GM18868 (cell line): ENCODE results near the gene TRIM45.
A peak's percentile ranks its signal among the peaks of the same experiment; 100 is the strongest.
"Not testable (repeated sequence)": the region's sequence is repeated elsewhere in the genome, so short reads cannot be mapped to it uniquely, and the experiment has no call there.

Experiments
- ATAC-seq: cut with Tn5 transposase; IDR thresholded peaks from one replicate; pipeline ENCODE4 v1.9.1; 2021; ENCODE audit warnings: mild to moderate bottlenecking, moderate library complexity; ENCODE audit not compliant: unreplicated experiment

Gene TRIM45

DNA sequence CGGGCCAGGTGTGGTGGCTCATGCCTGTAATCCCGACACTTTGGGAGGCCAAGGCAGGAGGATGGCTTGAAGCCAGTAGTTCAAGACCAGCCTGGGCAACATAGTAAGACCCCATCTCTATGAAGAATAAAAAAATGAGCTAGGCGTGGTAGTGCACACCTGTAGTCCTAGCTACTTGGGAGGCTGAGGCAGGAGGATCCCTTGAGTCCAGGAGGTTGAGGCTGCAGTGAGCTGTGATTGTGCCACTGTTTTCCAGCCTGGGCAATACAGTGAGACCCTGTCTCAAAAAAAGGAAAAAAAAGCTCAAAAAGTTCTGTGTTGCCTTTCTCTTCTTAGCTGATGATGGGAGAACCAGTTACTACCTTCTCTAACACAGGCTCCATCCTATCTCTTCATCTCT lies 19.7 kb downstream of the TRIM45 start:
- not testable (repeated sequence) for ATAC-seq

DNA sequence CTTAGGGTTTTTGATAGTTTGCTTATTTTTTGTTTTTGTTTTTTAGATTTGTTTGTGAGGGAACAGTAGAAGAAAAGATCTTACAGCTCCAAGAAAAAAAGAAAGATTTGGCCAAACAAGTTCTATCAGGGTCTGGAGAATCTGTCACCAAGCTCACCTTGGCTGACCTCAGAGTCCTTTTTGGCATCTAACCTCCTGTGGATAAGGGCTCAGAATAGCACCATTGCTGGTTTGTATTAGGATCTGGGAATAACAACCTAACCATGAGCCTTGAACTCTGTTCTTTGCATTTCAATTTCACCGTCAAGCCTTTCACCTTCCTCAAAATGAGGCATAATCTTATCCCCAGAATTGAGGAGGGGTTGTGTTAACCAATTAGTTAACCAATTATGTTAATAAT lies 20.2 kb downstream of the TRIM45 start:
- ATAC-seq: no peak

DNA sequence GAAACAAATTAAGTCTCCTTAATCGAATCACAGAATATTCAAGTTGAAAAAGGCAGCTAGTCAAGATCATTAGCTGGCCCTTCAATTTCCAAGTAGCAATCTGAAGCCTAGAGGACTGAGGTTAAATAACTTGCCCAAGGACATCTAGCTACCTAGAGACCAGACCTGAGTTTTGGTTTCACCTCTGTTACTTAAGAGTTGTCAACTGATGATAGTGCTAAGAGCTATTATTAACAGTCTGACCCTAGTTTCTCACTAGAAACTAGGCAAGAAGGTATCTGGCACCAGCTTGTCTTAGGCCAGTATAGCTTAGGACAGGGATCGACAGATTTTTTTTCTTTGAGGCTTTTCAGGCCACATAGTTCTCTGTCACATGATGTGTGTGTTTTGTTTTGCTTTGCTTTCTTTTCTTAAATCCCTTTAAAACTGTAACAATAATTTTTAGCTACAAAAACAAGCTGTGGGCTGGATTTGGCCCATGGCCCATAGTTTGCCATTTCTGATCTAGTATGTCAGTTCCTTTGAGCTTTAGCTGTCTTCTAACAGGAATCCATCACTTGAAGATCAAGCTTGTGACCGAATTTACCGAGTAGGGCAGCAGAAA lies 23.2 kb downstream of the TRIM45 start:
- ATAC-seq: no peak

DNA sequence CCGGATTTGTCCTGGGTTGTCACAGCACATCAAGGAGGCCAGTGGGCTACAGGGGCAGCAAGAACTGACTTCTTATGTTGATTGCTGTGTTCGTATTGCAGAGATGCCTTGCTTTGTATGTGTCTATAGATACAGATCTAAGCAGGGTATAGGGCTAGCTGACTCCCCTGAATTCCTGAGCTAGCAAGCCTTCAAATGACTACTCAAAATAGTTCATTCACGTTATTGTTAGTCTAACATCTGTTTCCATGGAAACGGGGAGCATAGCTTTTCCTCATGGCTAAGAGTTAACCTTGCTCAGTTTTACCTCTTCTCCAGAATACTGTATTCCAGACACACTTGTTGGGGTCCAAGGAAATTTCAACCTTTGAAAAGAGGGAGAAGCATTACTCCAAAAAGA lies 24.1 kb downstream of the TRIM45 start:
- ATAC-seq: no peak

DNA sequence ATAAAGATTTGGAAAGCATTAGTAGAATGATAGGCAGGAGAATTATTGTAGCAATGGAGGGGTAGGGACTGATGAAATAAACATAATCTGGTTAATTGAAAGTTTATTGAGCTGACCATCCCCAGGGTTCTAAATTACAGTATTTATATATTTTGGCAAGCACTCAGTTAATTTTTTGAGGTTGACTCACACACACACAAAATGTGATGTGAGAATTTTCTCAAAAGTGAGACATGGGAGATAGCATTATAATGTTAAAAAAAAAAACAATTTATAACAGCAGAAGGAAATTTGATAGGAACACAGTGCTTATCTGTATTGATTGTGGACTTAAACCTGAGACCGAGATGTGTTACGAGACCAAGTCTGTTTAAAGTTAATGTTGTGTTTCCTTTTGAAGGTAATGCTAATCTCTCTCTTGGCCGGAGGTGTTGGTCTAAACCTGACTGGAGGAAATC lies 24.6 kb downstream of the TRIM45 start:
- ATAC-seq: no peak

DNA sequence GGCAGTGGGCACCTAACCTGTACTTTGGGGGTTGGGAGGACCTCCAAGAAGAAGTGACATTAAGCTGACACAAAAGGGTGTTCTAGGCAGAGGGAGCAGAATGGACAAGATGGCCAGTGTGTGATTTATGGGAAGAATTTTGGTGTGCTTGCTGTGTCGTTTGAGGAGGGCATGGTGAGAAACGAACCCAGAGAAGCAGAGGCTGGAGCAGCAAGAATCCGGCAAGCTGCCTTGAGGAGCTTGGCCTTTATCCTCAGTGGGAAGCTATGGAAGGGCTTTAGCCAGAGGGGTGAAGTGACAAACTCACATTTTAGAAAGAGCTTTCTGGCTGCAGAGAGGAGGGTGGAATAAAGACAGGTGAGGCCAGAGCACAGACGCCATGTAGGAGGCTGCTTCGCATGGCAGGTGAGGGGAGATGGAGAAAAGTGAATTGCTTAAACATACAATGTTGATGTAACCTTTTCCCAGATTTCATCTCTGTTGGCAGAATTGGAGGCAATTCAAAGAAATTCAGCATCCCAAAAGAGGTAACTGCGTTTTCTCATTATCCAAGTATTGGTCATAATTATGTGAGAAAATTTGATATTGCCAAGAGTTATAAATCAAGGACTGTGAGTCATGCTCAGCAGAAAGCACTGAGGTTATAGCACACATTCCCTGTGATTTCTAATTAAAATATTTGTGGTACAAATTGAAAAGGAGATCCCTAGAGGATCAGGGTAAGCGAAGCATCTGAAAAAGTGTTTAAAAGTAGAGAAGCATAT lies 26.5 kb downstream of the TRIM45 start:
- ATAC-seq: no peak

DNA sequence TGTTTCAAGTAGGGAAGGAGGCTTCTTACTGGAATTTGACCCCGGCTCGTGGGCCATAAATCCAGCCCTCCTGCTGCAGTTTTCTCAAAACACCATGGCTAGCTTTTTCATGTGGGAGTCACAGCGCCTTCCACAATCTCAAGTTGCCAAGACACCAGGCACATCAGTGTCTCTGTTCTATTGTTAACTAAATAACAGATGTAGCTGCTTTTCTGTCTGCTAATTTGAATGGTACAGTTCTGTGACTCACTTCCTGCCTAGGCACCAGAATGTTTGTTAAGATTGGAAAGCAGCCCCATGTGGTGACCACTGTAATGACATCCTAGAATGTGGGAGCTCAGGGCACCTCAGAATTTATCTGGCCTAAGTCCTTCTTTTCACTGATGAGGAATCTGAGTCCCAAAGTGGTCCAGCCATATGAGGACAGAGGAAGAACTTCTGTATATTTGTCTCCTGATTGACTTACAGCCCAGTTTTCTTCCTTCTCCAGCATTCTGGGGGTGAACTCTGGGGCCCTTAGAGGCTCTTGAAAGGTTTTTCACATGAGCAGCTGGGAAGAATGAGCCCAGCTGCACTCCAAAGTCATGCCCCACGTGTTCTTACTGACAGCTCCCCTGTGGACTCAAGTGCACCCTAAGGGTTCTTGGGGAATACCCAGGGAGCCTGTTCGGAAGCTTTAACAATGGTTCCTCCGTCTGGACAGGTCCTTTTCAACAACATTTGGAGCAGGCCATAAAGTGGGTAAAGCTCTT lies 27.5 kb downstream of the TRIM45 start:
- peak; percentile 89 for ATAC-seq

DNA sequence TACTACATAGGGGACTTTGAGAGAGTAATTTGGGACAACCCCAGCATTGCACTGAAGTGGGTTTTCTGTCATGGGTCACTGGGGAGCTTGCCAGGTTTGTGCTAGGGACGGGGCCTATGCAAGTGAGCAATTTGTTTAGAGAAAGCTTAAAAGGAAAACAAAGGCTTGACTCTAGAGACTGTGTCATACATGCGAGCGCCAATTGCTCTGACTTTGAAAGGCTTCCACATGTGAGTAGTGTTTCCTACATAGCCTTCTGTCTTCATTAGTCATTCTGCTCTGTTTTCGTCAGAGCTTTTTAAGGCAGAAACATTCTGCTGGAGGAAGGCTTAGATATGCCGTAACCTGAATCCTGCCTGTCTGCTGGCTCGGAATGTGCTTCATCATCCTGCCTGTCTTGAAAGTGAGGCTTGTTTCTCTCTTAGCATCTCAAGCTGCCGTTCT lies 28.4 kb downstream of the TRIM45 start:
- no peak for ATAC-seq

DNA sequence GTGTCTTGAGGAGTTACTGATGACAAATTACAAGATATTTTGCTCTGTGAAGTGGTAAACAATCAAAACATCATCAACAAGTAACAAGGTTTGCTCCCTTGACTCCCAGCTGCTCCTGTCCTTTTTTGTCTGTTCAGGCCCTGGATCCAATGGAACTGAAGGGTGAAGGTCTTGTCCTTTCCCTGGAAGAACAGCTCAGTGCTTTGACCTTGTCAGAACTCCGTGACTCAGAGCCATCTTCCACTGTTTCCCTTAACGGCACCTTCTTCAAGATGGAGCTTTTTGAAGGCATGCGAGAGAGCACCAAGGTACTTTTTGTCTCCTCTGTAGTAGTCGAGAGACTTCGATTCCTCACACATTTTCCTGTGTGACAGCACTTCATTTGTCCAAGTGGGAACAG lies 29.0 kb downstream of the TRIM45 start:
- ATAC-seq: no peak

DNA sequence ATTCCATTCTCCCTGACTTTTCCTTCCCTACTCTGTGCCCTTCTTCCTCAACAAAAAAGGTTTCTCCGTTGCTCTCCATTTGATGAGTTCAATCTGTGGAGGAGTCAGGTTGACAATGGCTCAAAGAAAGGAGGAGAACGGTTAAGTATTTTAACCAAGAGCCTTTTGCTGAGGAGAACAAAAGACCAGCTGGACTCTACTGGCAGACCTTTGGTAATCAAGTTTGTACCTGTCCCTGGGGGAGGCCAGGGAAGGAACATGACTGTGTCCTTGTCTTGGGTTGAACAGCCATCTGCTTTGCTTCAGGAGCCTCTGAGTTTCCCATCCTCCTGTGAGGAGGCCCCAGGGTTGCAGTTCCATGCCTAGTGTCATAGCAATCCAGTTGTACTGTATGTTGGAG lies 31.6 kb downstream of the TRIM45 start:
- no peak for ATAC-seq

DNA sequence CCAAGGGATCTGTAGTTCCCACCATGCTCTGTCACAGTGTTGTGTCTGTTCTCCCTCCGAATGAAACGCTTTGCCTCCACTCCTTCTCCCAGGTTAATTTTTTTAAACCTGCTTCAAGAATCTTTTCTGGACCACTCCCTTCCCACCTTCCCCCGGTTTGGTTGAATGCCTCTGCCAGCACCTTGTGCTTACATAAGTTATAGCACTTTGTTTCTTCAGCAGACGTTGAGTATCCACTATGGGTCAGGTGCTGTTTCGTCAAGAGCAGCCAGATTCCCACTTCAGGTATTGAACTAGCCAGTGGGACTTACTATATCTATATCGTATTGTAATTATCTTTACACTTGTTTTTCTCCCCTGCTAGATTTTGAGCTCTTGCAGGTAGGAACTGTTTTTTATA lies 33.9 kb downstream of the TRIM45 start:
- ATAC-seq: no peak

DNA sequence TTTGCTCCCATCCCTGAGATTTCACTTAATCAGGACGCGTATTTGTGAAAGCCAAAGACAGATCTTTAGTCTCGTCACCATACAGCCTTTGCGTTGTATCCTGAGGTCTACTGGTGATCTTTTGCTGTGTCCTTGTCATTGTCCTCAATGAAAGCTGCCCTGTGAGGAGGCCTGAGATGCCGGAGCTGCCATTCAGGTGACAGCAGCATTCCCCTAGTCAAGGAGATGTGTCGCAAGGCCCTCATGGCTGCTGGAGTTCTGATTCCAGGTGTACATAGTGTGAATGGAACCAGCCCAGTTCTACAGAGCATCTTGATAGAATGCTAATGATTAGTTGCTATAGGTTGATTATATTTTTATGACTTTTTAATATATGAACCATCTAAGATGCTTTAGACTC lies 37.3 kb downstream of the TRIM45 start:
- ATAC-seq: no peak

DNA sequence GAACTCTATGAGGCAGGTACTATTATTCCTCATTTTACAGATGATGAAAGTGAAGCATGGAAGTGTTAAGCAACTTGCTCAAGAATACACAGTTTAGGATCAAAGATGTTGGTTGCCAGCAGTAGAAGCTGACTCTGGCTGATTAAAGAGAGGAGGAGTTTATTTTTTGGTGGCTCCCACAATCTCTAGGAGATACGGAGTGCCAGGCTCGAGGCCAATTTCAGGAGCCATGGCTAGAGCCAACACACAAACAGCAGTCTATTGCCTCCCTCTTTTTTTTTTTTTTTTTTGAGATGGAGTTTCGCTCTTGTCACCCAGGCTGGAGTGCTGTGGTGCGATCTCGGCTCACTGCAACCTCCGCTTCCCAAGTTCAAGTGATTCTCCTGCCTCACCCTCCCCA lies 41.8 kb downstream of the TRIM45 start:
- no peak for ATAC-seq

DNA sequence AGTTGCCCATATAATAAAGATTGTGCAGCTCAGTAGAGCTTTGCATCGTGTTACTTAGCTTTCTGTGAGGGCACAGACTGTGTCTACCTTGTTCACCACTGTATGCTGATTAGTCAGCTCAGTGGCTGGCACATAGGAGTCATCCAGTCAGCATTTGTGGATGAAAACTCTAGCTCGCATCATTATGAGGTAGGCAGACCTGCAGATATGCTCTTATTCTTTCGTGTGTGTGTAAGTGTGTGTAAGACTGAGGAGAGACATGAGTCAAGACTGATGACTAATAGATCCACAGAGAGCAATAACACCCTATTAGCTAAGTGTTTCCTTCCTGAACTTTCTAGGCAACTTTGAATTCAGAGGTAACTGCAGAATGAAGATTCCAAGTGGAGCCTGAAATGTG lies 44.3 kb downstream of the TRIM45 start:
- ATAC-seq: no peak

DNA sequence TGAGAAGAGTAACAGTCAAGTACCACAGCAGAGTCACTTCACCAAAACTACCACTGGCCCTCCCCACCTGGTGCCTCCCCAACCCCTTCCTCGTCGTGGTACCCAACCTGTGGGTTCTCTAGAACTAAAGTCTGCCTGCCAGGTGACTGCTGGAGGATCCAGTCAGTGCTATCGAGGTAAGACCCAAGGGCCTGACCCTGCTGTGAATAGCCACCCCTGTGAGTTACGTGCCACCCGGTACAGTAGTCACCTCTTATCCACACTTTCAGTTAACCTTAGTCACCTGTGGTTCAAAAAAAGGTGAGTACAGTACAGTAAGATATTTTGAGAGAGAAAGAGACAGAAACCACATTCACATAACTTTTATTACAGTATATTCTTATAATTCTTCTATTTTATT lies 44.9 kb downstream of the TRIM45 start:
- ATAC-seq: no peak

DNA sequence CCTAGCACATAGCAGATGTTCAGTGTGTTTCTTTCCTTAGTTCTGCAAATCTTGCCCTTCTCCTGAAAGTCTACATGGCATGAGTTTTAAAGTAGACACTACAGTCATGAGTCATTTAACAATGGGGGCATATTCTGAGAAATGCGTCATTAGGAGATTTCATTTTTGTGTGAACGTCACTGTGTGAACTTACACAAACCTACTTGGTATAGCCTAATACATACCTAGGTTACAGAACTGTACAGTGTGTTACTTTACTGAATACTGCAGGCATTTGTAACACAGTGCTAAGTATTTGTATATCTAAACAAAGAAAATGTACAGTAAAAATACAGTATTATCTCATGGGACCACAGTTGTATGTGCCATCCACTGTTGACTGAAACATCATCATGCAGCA lies 51.4 kb downstream of the TRIM45 start:
- ATAC-seq: peak; percentile 72

DNA sequence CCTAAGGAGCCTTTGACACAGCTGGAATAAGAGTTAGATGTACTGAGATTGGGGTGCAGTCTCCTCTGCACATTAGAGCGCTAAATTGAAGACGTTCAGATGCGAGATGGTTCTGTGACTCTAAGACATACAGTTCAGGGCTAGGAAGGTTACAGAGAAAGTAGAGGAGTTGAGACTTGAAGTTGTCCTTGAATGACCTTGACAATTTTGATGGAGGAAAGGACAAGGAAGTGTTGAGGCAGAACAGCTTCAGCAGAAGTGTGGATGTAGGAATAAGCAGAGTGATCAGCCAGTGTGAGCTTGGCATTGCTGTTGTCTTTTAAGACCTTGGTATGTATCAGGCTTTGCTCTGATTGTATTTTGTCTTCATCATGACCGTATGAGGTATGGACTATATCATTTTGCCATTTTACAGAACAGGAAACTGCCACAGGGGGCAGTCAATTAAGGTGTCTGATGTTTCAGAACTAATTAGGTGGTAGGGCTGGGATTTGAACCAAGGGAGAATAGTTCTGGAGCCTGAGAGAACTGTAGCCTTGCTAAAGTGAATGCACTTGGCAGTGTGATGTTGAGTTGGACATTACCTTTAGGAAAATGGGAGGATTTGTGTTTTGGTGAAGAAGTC lies 52.2 kb downstream of the TRIM45 start:
- ATAC-seq: no peak

DNA sequence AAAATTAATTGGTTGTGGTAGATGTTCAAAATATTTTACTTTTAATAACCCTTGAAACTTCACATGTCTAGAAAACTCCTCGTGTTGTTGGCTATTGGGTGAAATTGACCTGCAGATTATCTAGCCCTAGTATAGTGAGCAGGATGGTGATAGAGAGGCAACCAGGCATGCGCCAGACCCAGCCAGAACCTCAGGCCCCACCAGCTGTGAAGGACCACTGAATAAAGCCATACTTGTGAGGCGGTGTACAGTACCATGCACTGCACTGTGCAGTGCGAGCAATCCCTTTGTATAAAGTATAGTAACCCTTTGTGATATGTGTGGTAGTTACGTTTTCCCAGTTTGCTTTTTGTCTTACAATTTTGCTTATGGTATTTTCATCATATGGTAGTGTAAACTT lies 53.0 kb downstream of the TRIM45 start:
- no peak for ATAC-seq

DNA sequence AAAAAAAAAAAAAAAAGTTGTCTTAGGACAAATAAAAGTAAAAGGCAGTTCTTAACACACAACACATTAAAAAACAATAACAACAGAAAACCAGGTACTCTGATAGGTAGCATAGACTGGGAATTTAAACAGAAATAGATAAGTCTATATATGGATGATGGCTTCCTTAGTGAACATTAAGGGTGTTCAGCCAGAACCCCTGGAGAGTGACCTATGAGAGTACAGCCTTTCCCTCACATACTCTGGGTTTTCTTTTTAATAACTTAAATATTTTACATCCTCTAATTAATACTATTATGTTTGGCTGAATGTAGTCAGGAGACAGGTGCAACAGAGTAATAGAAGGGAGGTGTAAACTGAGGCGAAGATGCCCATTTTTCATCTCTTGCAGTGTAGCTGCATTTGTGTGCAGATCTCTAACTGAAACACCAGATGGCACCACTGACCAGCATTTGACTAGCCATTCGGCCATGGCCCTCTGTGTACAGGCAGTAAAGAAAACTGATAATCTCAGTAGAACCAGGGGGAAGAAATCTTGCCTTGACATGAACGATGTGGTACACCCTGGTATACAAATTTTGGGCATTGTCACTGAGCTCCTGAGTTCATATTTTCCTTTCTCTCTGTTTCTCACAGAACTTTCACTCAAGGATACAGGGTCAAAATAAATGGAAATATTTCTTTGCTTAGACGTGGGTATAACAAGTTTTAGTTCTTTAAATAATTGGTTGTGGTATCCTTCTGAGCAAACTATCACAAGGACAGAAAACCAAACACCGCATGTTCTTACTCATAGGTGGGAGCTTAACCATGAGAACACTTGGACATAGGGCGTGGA lies 53.8 kb downstream of the TRIM45 start:
- ATAC-seq: peak; percentile 67

DNA sequence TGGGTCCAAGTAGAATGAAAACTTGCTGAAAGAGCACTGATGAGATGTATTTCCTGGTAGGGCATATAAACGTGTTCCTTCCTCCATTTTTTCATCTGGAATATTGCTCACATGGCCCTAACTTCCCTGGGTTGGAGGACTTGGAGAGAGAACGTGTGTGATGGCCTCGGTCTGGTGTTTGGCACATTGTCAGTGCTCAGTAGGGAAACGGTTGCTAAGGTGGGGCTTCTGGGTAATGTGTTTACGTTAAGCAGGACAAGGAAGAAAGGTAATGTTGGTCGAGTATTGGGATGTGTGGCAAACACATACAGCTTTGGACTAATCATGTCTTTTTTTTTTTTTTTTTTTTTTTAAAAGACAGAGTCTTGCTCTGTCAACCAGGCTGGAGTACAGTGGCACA lies 55.2 kb downstream of the TRIM45 start:
- no peak for ATAC-seq

DNA sequence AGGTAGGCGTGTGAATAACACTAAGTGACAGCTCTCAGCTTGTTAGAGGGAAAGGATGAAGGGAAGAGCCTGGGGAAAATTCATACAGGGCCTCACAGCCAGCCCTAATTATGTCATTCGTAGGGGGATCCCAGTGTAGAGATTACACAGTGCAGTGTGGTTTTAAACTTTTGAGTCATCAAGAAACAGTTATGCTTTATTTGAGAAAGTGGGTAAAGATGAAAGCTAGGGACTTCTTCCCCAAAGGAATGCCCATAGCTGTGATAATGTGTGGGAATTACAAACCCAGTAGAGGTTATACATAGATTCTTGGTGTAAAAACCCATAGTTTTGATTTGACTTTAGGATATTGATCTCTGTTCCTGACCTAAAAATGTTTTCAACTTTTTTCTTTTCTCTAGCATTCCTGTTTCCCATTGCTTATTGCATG lies 59.5 kb downstream of the TRIM45 start:
- ATAC-seq: peak; percentile 49
